PC-3 (cell line): Measurements from ENCODE around the gene ADAMTSL5. TPM values are rescaled to one million over a fixed set of nuclear protein-coding genes. Genes with fewer than 3 reads are reported as not detected.

Source experiments
- ATAC-seq: fragments of 200-7000 bp; cut with Tn5 transposase; 2 replicates; pipeline ENCODE4 v1.9.1; 2020; ENCODE audit warnings: mild to moderate bottlenecking, moderate library complexity
- BruUV-seq: library from RNA; stranded (reverse); fragments of 400-500 nt; replicated peaks from 2 replicates; lab custom pipeline; 2021; lab: Mats Ljungman, UMichigan
- CTCF ChIA-PET: fragments of 300-600 bp; sonication (Branson Sonifier 250); formaldehyde crosslinking; loops from one replicate; lab custom pipeline; 2022; ENCODE audit warnings: antibody characterized with exemption; lab: Charles Lee
- POLR2A ChIA-PET: fragments of 300-600 bp; sonication (Branson Sonifier 250); formaldehyde crosslinking; loops from one replicate; lab custom pipeline; 2022; ENCODE audit warnings: antibody characterized with exemption; ENCODE audit not compliant: unreplicated experiment; lab: Charles Lee
- DNase-seq: peaks from one replicate; pipeline ENCODE4 v3.0.0-alpha.2; 2015
- H2AFZ ChIP-seq: fragments of 300-600 bp; sonication (generic); 2 replicates; pipeline ENCODE4 v1.6.0; 2016; ENCODE audit warnings: antibody characterized with exemption, low read length
- H3F3A ChIP-seq: fragments of 300-600 bp; sonication (generic); one replicate; pipeline ENCODE4 v1.6.0; 2017; ENCODE audit warnings: antibody characterized with exemption, low read length, control low read depth, mild to moderate bottlenecking; ENCODE audit not compliant: unreplicated experiment
- H3K27ac ChIP-seq: fragments of 300-600 bp; sonication (generic); 2 replicates; pipeline ENCODE4 v1.5.1; 2016; ENCODE audit warnings: mild to moderate bottlenecking, low read length
- H3K27me3 ChIP-seq: fragments of 300-600 bp; sonication (generic); 2 replicates; pipeline ENCODE4 v1.6.1; 2016; ENCODE audit warnings: low read length, mixed read lengths
- H3K36me3 ChIP-seq: fragments of 300-600 bp; sonication (generic); 2 replicates; pipeline ENCODE4 v1.6.1; 2016; ENCODE audit warnings: low read depth, mixed run types, low read length, mixed read lengths
- H3K4me1 ChIP-seq: fragments of 300-600 bp; sonication (generic); 2 replicates; pipeline ENCODE4 v1.5.1; 2016; ENCODE audit warnings: low read length; ENCODE audit not compliant: insufficient read depth
- H3K4me2 ChIP-seq: fragments of 300-600 bp; sonication (generic); 2 replicates; pipeline ENCODE4 v1.6.0; 2016; ENCODE audit warnings: low read length
- H3K4me3 ChIP-seq: fragments of 300-600 bp; sonication (generic); 2 replicates; pipeline ENCODE4 v1.5.1; 2016; ENCODE audit warnings: mild to moderate bottlenecking, low read length, mixed read lengths
- H3K79me2 ChIP-seq: fragments of 300-600 bp; sonication (generic); 2 replicates; pipeline ENCODE4 v1.6.1; 2017; ENCODE audit warnings: low read length, mixed read lengths
- H3K9ac ChIP-seq: fragments of 300-600 bp; sonication (generic); 2 replicates; pipeline ENCODE4 v1.6.0; 2016; ENCODE audit warnings: mild to moderate bottlenecking, low read length
- H3K9me2 ChIP-seq: fragments of 300-600 bp; sonication (generic); replicated peaks from 2 replicates; pipeline ENCODE4 v1.6.1; 2016; ENCODE audit warnings: mixed run types, low read length, mixed read lengths
- H3K9me3 ChIP-seq: fragments of 300-600 bp; sonication (generic); 2 replicates; pipeline ENCODE4 v1.6.1; 2016; ENCODE audit warnings: low read length, mixed read lengths
- H4K20me1 ChIP-seq: fragments of 300-600 bp; sonication (generic); 2 replicates; pipeline ENCODE4 v1.6.1; 2016; ENCODE audit warnings: low read length, mixed read lengths
- EZH2 ChIP-seq: fragments of 300-600 bp; sonication (generic); IDR thresholded peaks from one replicate; pipeline ENCODE4 v1.6.1; 2017; ENCODE audit warnings: antibody characterized with exemption, mild to moderate bottlenecking, low read length; ENCODE audit not compliant: unreplicated experiment
- EZH2phosphoT487 ChIP-seq: fragments of 300-600 bp; sonication (generic); IDR thresholded peaks from 2 replicates; pipeline ENCODE4 v1.6.1; 2018; ENCODE audit warnings: mild to moderate bottlenecking, antibody characterized with exemption, low read length, borderline replicate concordance
- intact Hi-C: fragments of 100-400 bp; cut with micrococcal nuclease; formaldehyde crosslinking; loops from 2 replicates; pipeline ENCODE4 v1.9.0; 2023
- total RNA-seq: library from RNA; depleted of rRNA; stranded (reverse); fragments of >200 nt; gene quantifications from 2 replicates; pipeline ENCODE4 v1.2.3, GENCODE V29; 2014
- TF ChIP-seq, protein P1 (sequence below): fragments of 300-600 bp; sonication (generic); conservative IDR thresholded peaks from 2 replicates; pipeline ENCODE4 v1.5.1; 2017; ENCODE audit warnings: antibody characterized with exemption, low read depth, mild to moderate bottlenecking, low read length

Gene ADAMTSL5
- total RNA-seq, 1 experiment from 2014 or later = 5.0 TPM

DNA sequence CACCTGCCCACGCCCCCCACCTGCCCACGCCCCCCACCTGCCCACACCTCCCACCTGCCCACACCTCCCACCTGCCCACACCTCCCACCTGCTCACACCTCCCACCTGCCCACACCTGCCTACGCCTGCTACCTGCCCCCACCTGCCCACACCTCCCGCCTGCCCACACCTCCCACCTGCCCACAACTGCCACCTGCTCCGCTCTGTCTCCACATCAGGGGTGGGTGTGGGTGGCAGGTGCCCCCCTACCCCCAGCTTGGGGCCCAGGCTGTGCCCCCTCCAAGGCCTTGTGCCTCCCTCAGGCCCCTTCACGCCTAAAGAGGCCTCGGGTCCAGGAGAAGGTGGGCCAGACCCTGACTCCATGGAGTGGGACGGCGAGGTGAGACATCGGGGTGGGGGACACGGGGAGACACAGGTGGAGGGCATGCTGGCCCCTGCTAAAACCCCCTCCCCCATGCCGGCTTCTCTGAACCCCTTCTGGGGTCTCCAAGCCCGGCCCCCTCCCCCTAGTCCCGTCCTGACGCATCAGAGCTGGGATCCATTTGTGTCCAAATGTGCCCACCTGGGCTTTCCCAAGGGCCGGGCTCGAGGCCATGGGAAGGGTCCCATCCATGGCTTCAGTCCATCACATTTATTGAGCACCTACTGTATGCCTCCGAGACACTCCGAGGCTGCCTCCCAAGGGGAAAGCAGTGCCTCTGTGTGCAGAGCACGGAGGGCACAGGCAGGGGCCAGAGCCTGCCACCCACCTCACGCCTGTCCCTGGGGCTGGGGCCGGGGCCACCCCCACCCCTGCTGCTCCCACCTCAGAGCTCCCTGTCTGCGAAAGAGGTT, 16.0 kb upstream of the ADAMTSL5 start:
- H2AFZ ChIP-seq = no peak overlapping the region
- H3K9ac ChIP-seq = no peak overlapping the region
- H3F3A ChIP-seq = no peaks in the 10 kb centered on the region
- intact Hi-C loops = no loop called here
- H3K27ac ChIP-seq = no peak overlapping the region
- no peaks in the 10 kb centered on the region for H3K9me3 ChIP-seq
- DNase-seq (no peak), ATAC-seq (no peak)
- H3K9me2 ChIP-seq = no peaks in the 10 kb centered on the region
- ChIA-PET CTCF (no interaction called here), POLR2A (no interaction called here)
- H3K4me2 ChIP-seq = no peak overlapping the region
- H3K79me2 ChIP-seq = no peaks in the 10 kb centered on the region
- no peaks in the 10 kb centered on the region for H4K20me1 ChIP-seq
- H3K27me3 ChIP-seq = no peaks in the 10 kb centered on the region
- no peak overlapping the region for H3K4me3 ChIP-seq
- no TSS peak for BruUV-seq
- no peaks in the 10 kb centered on the region for H3K36me3 ChIP-seq
- no peak for TF ChIP-seq EZH2phosphoT487
- TF ChIP-seq, protein P1, sequence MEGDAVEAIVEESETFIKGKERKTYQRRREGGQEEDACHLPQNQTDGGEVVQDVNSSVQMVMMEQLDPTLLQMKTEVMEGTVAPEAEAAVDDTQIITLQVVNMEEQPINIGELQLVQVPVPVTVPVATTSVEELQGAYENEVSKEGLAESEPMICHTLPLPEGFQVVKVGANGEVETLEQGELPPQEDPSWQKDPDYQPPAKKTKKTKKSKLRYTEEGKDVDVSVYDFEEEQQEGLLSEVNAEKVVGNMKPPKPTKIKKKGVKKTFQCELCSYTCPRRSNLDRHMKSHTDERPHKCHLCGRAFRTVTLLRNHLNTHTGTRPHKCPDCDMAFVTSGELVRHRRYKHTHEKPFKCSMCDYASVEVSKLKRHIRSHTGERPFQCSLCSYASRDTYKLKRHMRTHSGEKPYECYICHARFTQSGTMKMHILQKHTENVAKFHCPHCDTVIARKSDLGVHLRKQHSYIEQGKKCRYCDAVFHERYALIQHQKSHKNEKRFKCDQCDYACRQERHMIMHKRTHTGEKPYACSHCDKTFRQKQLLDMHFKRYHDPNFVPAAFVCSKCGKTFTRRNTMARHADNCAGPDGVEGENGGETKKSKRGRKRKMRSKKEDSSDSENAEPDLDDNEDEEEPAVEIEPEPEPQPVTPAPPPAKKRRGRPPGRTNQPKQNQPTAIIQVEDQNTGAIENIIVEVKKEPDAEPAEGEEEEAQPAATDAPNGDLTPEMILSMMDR = no peak
- TF ChIP-seq EZH2 = no peak
- no peaks in the 10 kb centered on the region for H3K4me1 ChIP-seq

DNA sequence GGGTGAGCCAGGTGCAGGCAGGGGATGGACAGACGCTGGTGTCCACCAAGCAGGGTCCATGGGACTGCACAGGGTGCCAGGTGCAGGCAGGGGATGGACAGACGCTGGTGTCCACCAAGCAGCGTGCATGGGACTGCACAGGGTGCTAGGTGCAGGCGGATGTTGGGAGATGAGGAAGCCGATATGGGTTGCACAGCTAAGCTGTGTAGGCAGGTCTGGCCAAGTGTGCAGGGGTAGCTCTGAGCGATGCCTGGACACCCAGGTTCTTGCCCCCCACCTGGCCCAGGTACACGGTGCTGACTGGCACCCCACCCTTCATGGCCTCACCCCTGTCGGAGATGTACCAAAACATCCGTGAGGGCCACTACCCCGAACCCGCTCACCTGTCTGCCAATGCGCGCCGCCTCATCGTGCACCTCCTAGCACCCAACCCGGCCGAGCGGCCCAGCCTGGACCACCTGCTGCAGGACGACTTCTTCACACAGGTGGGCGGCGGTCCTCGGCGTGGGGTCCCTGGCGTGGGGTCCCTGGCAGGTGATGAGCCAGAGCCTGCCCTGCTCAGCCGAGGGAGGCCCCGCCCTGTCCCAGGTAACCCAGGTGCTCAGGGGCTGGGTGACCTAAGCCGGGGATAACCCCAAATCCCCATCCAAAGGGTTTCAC, 15.0 kb upstream of the ADAMTSL5 start:
- no TSS peak for BruUV-seq
- ATAC-seq = no peak
- intact Hi-C loops = no loop called here
- Histone ChIP-seq H4K20me1 (no peaks in the 10 kb centered on the region), H3K79me2 (no peaks in the 10 kb centered on the region), H3K9me3 (no peaks in the 10 kb centered on the region), H3K27me3 (no peaks in the 10 kb centered on the region), H3F3A (no peaks in the 10 kb centered on the region), H3K27ac (no peak overlapping the region), H3K4me1 (no peaks in the 10 kb centered on the region), H3K4me2 (no peak overlapping the region), H3K4me3 (no peak overlapping the region), H2AFZ (no peak overlapping the region), H3K9ac (no peak overlapping the region), H3K36me3 (no peaks in the 10 kb centered on the region), H3K9me2 (no peaks in the 10 kb centered on the region)
- POLR2A ChIA-PET = no interaction called here
- DNase-seq = no peak
- TF ChIP-seq, protein P1 = no peak
- no peak for TF ChIP-seq EZH2phosphoT487
- CTCF ChIA-PET = no interaction called here
